ENCODE measurements around the gene LRRC31. TPM values are rescaled to one million over a fixed set of nuclear protein-coding genes. Genes with fewer than 3 reads are reported as not detected.

LRRC31 gene
- total RNA-seq, 1 donor from 2014 or later = not detected

GRCh38 chr3:169812332-169813235, 57.2 kb downstream of the LRRC31 start, which contains the start of the genes LRRC34 and LRRIQ4:
Gene LRRC34 (minus strand): TSS chr3:169812904. CDS start chr3:169812548, 356 bp downstream.
Gene LRRIQ4 (plus strand): TSS chr3:169812870. CDS start chr3:169821922, 9,052 bp downstream.
- H3K27me3 ChIP-seq (ENCODE audit: control insufficient read depth, insufficient read depth, low read length) = no peaks in the 10 kb centered on the region
- H3K4me3 ChIP-seq (ENCODE audit: low read depth, low read length) = peak within 1 kb of the TSS; percentile 46
- no peaks in the 10 kb centered on the region for H3K36me3 ChIP-seq (ENCODE audit: control insufficient read depth, insufficient read depth, low read length)
- TF ChIP-seq CTCF (IDR thresholded peaks at IDR 0.05; ENCODE audit: insufficient read depth, low read length, severe bottlenecking) = no peak
- DNase-seq (ENCODE audit: low read depth) (peak; percentile 25), FAIRE-seq (no peak)

- H3K27me3 ChIP-seq (ENCODE audit: control insufficient read depth, insufficient read depth, low read length) = no peaks in the 10 kb centered on the region
- no peak for TF ChIP-seq CTCF (IDR thresholded peaks at IDR 0.05; ENCODE audit: insufficient read depth, low read length, severe bottlenecking)
- no peak for FAIRE-seq
- no peaks in the 10 kb centered on the region for H3K36me3 ChIP-seq (ENCODE audit: control insufficient read depth, insufficient read depth, low read length)
- peak; percentile 78 for DNase-seq (ENCODE audit: low read depth)
- peak overlapping the region; percentile 46 for H3K4me3 ChIP-seq (ENCODE audit: low read depth, low read length)
Observed at GRCh38 chr3:169811631-169812331, 58.0 kb downstream of the LRRC31 start.

- no peaks in the 10 kb centered on the region for H3K36me3 ChIP-seq (ENCODE audit: control insufficient read depth, insufficient read depth, low read length)
- H3K4me3 ChIP-seq (ENCODE audit: low read depth, low read length) = no peak overlapping the region
- H3K27me3 ChIP-seq (ENCODE audit: control insufficient read depth, insufficient read depth, low read length) = no peaks in the 10 kb centered on the region
- no peak for FAIRE-seq
- no peak for DNase-seq (ENCODE audit: low read depth)
- no peak for TF ChIP-seq CTCF (IDR thresholded peaks at IDR 0.05; ENCODE audit: insufficient read depth, low read length, severe bottlenecking)
Observed at GRCh38 chr3:169809230-169809795, 60.4 kb downstream of the LRRC31 start.

- H3K27me3 ChIP-seq (ENCODE audit: control insufficient read depth, insufficient read depth, low read length) = no peaks in the 10 kb centered on the region
- no peak for TF ChIP-seq CTCF (IDR thresholded peaks at IDR 0.05; ENCODE audit: insufficient read depth, low read length, severe bottlenecking)
- H3K4me3 ChIP-seq (ENCODE audit: low read depth, low read length) = no peak overlapping the region
- no peaks in the 10 kb centered on the region for H3K36me3 ChIP-seq (ENCODE audit: control insufficient read depth, insufficient read depth, low read length)
- DNase-seq (ENCODE audit: low read depth) = no peak
- FAIRE-seq = no peak
Observed at GRCh38 chr3:169804681-169805080, 65.1 kb downstream of the LRRC31 start.

- DNase-seq (ENCODE audit: low read depth) = no peak
- no peak for TF ChIP-seq CTCF (IDR thresholded peaks at IDR 0.05; ENCODE audit: insufficient read depth, low read length, severe bottlenecking)
- Histone ChIP-seq H3K27me3 (ENCODE audit: control insufficient read depth, insufficient read depth, low read length) (no peaks in the 10 kb centered on the region), H3K4me3 (ENCODE audit: low read depth, low read length) (no peak overlapping the region), H3K36me3 (ENCODE audit: control insufficient read depth, insufficient read depth, low read length) (no peaks in the 10 kb centered on the region)
- FAIRE-seq = no peak
Observed at GRCh38 chr3:169792359-169792758, 77.4 kb downstream of the LRRC31 start.
